Left lobe of liver (tissue), 2 donors: ENCODE results near the gene PLOD1. TPM values are rescaled to one million over a fixed set of nuclear protein-coding genes. Genes with fewer than 3 reads are reported as not detected.
A peak's percentile ranks its signal among the peaks of the same experiment; 100 is the strongest.
"Not testable (repeated sequence)": the region's sequence is repeated elsewhere in the genome, so short reads cannot be mapped to it uniquely, and the experiment has no call there.

Experiments used
- ATAC-seq: fragments of 200-7000 bp; cut with Tn5 transposase; one replicate; pipeline ENCODE4 v1.9.1; 2020; ENCODE audit warnings: mild to moderate bottlenecking, moderate library complexity
- DNase-seq: peaks from one replicate; pipeline ENCODE4 v3.0.0-alpha.2; 2020; ENCODE audit warnings: low spot score
- total RNA-seq: library from RNA; stranded (reverse); gene quantifications from one replicate; pipeline ENCODE4 v1.2.1, GENCODE V29; 2021
- donor health status: DM: no; HTN: no; CAD: no; lungs with moderate emphysema.
- donor health status: DM: no; HTN: yes; CAD: no.

Gene PLOD1
- total RNA-seq, 1 donor from 2014 or later = 70.8 TPM

DNA sequence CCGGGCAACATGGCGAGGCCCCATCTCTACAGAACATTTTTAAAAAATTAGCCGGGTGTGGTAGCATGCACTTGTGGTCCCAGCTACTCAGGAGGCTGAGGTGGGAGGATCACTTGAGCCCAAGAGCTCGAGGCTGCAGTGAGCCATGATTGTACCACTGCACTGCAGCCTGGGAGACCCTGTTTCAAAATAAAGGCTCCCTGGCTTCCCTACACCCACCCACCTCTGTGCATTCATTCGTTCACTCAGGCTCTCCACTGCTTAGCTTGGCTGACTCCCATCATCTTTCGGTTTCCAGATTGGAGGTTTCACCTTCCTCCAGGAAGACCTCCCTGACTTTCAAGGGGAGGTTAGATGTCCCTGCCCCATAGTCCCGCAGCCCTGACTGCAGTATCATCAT lies 22.5 kb upstream of the PLOD1 start:
- no peak for ATAC-seq

DNA sequence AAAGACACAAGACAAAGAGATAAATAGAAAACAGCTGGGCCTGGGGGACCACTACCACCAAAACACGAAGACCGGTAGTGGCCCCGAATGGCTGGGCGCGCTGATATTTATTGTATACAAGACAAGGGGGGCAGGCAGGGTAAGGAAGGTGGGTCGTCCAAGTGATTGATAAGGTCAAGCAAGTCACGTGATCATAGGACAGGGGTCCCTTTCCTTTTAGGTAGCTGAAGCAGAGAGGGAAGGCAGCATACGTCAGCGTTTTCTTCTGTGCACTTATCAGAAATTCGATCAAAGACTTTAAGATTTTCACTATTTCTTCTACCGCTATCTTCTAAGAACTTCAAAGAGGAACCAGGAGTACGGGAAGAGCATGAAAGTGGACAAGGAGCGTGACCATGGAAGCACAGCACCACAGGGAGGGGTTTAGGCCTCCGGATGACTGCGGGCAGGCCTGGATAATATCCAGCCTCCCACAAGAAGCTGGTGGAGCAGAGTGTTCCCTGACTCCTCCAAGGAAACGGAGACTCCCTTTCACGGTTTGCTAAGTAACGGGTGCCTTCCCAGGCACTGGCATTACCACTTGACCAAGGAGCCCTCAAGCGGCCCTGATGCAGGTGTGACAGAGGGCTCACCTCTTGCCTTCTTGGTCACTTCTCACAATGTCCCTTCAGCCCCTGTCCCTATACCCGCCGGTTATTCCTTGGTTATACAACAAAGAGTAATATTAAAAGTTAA lies 21.9 kb upstream of the PLOD1 start:
- DNase-seq = not testable (repeated sequence)

More for the DNA sequence above, 22.5 kb upstream of the PLOD1 start:
- no peak for DNase-seq

DNA sequence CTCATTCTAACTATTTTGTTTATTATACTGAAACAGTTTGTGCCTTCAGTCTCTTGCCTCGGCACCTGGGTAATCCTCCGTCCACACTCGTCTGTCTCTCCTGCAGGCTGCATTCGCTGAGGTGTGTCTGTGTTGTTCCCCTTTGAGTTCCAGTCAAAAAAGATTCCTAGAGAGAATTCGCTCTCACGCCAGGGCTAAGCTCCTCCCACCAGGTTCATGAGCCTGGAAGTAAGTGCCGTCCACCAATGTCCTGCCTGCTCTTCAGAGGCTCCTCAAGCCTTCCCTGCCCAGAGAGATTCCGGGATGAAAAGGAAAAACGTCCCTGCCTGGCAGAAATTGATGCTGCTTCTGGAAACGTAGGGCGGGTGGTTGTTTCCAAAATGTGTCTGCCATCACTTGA lies 21.2 kb upstream of the PLOD1 start:
- peak; percentile 32 for ATAC-seq
- DNase-seq = no peak

More for the DNA sequence above, 21.9 kb upstream of the PLOD1 start:
- not testable (repeated sequence) for ATAC-seq

DNA sequence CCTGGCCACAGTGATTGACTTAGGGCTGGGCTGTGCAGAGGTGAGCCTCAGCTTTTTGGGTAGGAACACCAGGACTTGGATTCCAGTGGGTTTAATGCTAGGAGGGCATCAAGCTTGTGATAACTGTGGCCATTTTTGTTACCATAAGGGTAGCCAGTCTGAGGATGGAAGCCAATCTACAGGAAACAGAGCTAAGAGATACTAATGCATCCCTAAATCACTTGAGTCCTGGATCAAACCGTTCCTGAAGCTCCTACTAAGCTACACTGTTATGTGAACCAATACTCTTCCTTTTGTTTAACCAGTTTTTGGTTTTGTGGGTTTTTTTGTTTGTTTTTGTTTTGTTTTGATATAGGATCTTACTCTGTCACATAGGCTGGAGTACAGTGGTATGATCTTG lies 20.5 kb upstream of the PLOD1 start:
- DNase-seq (no peak), ATAC-seq (no peak)

DNA sequence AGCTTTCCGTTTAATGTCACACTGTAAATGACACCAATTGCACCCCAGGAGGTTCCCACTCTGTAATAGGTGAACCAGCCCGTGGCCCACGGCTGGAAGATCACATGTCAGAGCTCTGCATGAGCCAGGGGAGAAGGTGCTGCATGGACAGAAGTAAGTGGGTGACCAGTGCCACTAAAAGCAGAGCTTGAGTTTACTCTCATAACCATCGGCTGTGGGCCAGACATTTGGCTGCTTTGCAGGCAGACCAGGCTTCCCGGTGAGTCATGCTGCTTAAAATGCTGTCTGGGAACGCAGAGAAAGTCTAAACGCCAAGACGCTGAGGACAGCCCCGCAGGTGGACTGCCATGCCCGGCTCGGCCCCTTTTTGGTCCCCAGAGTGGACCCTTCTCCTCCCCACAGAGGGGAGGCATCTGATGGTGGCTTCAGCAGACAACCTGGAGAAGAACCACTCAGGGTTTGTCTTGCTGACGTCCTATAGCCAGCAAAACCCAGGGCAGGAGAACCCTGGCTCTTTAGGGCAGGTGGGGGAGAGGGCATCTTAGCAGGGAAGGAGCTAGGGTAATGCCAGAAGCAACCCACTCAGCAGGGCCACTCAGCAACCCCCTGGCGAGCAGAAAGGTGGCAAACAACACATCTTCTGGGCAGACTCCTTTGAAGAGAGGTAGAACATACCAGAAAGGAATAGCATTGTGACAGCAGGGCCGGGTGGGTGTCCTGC lies 15.6 kb upstream of the PLOD1 start:
- no peak for DNase-seq

DNA sequence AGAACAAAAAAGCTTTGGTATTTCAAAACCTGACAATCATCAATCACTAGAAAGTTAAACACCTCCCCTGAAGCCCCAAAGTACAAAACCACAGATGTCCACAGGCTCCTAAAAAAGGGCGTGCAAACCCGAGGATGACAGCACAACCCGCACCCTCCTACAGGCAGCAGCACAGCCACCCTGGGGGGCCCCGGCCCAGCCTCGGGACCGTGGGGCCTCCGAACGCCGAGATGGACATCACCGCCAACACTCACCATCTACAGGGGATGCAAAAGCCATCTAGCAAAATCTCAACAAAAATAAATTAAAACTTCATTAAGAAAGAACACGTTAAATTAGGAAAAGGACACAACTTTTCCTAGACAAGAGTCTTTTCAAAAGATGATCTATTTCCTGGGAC lies 14.9 kb upstream of the PLOD1 start:
- ATAC-seq (no peak), DNase-seq (no peak)

More for the DNA sequence above, 15.6 kb upstream of the PLOD1 start:
- ATAC-seq = no peak

DNA sequence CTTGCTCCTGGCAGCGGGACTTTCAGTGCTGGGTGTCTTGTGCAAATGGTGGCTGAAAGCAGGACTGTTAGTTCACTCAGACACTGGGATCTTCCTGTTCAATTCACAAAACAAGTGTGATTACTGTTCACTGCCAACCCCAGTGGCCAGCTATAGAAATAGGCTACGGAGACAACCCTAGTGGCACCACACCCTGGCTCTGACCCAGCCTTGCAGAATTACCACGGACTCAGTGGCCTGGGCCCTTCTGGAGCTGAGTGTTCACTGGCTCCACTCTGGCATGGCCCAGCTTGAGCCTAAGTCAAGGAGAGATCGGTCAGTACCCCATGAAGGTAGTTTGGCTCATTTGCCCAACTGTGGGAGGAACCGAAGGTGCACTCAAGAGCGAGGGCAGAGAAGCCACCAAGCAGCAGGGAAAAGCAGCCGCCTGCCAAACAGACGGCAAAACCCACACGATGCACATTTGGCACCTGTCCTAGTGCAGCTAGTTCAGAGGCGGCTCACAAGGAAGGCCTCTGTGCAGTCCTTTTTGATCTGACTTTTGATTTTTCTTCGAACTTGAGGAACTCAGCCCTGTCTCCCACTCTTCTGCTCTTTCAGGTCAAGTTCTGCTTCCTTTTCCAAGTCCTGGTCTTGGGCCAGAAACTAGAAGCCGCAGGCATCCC lies 14.1 kb upstream of the PLOD1 start:
- ATAC-seq (peak; percentile 22), DNase-seq (no peak)

DNA sequence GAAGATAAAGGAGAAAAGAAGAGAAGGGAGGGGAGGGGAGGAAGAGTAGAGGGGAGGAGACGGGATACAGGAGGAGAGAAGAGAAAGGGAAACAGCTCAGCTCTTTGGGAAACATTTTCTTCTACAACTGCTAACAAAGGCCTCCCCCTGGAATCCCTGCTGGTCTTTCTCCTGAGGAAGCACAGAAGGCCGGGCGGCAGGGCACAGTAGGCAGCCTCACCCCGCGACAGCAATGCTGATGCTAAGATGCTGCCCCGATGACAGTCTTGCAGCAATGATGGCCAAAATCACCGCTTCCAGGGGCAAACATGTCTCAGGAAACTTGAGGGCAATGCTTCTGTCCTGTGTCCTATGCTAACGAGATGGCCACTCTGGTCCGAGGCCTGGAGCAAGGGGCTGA lies 13.5 kb upstream of the PLOD1 start:
- ATAC-seq (no peak), DNase-seq (no peak)

DNA sequence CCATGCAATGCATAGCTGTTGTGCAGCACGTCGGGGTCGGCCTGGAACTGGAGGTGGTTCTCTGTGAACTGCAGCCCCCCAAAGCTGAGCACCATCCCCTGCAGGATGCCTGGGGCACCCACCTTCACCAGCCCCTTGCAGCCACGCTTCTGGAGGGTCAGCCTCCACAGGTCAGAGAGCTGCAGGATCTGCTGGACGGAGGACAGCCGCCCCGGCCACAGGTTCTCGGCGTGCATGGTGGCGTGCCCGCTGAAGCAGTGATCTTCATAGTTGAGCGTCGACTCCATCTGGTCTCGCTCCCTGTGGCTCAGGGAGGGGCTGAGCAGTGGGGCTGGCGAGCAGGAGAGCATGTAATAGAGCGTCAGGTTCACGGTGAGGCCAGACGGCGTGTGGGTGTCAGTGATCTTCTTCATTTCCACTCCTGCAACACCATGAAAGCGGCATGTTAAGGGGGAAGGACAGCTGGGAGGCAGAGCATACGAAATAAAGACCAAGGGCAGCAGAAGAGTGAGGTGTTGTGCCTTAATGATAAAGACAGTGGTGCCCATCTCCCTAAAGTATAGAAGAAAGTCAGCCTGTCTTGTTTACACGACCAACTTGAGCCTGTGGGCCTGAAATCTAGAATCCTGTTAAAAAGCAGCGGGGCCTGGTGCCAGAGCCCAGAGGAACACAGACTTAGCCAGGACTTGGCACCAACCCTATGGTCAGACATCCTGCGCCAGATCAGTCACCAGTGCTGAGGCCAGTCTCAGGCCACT lies 11.3 kb upstream of the PLOD1 start:
- ATAC-seq (peak; percentile 46), DNase-seq (peak; percentile 69)

DNA sequence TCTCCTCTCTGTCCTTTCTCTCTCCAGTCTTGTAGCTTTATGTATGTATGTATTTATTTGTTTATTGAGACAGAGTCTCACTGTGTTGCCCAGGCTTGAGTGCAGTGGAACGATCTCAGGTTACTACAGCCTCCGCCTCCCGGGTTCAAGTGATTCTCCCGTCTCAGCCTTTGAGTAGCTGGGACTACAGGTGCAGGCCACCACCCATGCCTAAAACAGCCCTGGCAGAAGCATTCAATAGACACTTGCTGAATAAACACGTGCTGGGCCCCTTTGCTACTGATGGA lies 10.7 kb upstream of the PLOD1 start:
- DNase-seq (no peak), ATAC-seq (no peak)

DNA sequence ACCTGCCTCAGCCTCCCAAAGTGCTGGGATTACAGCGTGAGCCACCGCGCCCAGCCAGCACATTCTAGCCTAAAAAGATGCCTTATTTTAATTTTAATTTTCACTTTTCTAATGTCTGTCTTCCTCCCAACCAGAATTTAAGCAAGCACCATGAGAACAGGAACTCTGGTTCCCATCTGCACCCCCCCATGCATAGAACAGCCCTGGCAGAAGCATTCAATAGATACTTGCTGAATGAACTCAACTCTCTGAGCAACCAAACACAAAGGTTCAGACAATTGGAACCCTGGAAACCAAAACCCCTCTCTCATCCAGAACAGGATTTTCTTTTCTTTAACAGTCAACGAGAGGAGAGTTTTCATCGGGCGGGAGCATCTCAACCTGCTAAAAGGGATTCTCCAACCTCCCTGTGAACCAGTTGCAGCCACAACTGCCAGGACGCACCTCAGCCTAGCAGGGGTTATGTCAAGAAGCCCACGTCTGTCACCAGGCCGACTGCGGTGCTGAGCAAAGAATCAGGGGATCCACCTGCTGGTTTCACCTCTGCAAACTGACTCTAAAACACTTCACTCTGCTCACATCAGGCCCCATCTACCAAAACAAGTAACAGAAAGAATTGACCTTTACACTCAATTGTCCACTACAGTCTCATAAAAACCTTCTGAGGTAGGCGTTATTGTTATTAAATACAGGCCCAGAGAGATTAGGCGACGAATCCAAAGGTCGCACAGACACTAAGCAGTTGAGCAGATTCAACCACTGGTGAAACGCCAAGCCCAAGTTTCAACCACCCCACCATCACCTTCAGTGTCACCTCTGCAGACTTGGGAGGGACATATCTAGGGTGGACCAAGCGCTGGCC lies 10.0 kb upstream of the PLOD1 start:
- no peak for ATAC-seq
- DNase-seq = no peak

DNA sequence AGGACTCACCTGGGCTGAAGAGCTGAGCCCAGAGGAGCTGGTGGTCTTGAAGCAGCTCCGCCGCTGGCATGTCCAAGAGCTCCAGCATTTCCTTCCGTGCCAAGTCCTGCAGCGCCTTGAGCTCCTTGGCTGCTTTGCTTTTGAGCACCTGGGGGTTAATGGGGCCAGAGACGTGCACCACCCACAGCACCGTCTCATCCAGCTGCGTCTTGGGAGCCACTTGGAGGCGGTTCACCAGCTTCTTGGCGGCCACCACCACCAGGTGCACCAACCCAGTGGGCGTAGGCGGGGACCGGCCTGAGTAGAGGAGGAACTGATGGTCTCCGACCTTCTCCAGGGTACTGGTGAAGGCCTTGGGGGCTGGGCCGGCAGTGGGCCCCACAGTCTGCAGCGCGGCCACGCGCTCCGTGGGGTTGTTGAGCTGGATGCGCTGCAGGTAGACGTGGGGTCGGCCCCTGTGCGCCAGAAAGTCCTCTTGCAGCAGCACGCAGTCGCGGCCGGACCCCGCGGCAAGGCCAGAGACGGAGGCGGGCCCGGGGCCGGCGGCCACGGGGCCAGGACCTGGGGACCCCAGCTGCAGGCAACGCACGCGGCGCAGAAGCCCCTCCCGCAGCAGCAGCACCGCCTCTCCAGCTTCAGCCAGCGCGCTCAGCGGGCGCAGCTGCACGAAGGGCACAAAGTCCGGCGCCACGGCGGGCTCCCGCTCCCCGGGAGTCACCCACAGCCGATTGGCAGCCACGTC lies 9.2 kb upstream of the PLOD1 start:
- ATAC-seq = peak; percentile 66
- DNase-seq = not testable (repeated sequence)

DNA sequence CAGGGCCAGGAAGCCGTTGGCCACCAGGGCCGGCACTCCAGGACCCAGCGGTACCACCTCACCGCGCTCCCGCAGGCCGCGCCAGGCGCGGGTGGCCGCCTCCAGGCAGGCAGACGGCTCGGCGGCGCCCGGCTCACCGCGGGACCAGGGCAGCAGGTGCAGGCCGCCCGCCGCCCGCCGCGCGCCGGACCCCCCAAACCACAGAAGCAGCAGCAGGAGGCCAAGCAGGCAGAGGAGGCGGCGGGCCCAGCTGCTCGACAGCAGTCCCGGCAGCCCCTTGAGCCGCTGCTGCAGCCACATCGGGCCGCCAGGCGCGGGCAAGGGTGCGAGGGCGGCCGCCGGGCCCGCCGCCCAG lies 8.6 kb upstream of the PLOD1 start:
- DNase-seq (no peak), ATAC-seq (no peak)

DNA sequence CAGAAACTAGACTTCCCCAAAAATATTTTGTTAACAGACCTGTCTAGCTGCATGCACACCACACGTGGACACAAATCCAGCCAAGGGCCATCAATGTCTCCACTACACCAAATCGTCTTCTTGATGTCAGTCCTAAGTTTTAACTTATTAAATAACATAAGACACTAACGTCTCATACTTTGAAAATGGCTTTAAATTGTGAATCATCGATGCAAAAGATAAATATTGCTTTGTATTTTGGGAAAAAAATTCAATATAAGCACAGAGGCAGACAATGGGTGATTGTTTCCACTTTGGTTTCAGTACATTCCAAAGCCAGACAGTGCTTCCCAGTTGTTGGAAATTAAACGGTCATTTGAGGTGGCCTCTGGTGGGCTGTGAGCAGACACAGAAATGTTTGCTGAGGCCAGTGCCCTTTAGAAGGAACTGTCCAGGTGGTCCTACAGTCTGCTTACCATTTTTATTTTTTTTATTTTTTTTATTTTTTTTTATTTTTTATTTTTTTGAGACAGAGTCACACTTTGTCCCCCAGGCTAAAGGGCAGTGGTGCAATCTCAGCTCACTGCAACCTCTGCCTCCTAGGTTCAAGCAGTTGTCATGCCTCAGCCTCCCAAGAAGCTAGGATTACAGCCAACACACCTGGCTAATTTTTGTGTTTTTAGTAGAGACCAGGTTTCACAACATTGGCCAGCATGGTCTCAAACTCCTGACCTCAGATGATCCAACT lies 6.5 kb upstream of the PLOD1 start:
- DNase-seq (peak; percentile 80), ATAC-seq (peak; percentile 11)

DNA sequence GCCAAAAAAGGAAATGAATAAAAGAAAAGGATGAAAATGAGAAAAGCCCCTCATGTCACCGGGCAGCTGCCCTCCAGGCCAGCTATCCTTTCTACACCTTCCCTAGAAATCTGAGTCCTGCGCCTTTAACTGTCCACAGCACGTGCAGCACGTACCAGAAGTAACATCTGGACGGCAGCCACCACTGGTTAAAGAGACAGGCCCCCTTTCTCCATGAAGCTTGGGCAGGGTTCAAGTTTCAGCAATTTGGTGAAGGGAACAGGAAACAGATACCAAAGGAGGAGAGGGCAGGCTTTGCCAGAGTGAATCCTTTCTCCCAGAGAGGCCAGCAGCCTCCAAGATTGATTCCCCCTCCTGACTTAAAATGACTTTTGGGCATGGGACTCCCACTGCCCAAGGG lies 4.7 kb upstream of the PLOD1 start:
- DNase-seq (peak; percentile 89), ATAC-seq (peak; percentile 36)

DNA sequence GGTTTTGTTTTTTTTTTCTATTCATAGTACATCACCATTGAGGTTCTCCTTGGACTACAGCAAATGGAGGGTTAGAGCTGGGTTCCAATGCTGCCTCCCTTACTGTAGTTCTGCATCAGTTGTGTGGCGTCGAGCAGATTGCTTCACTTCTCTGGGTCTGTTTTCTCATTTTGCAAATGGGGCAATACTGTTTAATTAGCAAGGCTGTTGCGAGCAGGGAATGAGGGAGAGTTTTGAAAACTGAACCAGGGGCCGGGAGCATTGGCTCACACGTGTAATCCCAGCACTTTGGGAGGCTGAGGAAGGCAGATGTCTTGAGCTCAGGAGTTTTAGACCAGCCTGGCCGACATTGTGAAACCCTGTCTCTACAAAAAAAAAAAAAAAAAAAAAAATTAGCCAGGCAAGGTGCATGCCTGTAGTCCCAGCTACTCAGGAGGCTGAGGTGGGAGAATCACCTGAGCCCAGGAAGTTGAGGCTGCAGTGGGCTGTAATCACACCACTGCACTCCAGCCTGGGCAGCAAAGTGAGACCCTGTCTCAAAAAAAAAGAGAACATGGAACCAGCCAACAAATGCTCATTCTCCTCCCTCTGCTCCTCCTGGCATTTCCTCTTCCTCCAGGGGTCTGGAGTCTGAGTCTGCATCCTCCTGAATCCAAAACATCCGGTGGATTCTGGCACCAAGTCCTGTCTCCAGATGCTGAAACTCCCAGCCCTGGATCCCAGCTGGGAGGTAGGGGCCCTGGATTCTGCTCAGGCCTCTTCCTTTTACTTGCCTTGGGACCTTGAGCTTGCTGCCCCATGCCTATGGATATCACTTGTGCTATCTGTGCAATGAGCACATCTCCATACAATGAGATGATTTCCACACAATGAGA lies 3.7 kb upstream of the PLOD1 start:
- DNase-seq (no peak), ATAC-seq (no peak)

DNA sequence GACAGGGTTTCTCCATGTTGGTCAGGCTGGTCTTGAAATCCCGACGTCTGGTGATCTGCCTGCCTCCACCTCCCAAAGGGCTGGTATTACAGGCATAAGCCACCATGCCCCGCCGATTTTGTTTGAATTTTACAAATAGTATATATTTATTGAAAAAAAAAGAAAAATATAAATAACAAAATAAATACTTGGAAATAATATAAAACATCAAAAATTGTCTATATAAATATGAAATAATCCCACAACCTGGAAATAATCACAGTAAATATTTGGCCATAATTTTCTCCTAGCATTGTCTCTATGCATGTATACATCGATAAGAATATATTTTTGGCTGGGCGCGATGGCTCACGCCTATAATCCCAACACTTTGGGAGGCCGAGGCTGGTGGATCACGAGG lies 2.7 kb upstream of the PLOD1 start:
- ATAC-seq (no peak), DNase-seq (no peak)

DNA sequence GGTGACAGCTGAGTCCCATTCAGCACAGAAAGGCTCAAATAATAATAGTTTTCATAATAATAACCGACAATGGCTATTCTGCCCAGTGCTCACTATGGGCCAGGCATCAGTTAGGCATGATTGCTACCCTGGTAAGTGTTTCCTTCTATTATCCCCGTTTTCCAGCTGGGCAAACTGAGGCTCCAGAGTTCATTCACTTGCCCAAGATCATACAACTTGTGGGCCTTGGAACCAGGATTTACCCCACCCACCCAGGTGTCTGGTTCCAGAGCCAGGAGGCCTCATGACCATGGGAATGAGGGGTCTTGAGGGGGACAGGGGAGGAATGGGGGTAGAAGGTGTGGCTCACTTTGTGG lies 518 bp downstream of the PLOD1 start:
- DNase-seq (no peak), ATAC-seq (peak; percentile 9)
